ENCODE results near the gene SSBP3.
"Not testable (repeated sequence)": the region's sequence is repeated elsewhere in the genome, so short reads cannot be mapped to it uniquely, and the experiment has no call there.

Gene SSBP3

DNA sequence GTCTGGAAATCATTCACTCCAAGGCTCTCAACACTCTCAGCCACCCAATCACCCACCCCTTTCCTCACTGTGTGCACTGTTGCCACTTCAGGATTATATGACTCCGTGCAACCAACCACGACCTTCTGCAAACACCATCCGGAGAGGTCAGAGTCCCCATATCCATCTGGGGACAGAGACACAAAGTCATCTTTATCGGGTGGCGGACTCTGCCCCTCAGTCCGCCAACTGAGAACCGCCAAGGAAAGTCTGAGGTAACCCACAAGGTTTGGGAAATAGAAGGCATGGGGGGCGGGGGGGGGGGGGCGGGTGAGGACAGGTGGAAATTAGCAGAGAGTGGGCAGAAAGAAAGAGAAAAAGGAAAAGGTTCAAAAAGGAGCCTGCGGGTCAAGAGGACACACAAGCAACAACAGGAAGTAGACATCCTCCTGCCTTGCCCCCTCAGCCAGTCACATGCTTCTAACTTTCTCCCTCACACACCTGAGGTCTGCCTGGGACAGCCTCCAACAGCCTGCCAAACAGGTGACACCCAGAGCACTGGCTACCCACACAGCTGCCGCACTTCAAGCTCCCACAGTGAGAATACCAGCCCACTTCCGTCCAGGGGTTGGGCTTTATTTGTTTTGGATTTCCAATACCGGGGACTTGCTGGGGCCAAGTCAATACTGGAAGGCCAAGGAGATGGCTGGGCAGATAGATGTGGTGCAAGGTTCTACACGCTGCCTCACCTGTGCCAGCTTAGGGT, 58.1 kb downstream of the SSBP3 start:
- no peak for DNase-seq

DNA sequence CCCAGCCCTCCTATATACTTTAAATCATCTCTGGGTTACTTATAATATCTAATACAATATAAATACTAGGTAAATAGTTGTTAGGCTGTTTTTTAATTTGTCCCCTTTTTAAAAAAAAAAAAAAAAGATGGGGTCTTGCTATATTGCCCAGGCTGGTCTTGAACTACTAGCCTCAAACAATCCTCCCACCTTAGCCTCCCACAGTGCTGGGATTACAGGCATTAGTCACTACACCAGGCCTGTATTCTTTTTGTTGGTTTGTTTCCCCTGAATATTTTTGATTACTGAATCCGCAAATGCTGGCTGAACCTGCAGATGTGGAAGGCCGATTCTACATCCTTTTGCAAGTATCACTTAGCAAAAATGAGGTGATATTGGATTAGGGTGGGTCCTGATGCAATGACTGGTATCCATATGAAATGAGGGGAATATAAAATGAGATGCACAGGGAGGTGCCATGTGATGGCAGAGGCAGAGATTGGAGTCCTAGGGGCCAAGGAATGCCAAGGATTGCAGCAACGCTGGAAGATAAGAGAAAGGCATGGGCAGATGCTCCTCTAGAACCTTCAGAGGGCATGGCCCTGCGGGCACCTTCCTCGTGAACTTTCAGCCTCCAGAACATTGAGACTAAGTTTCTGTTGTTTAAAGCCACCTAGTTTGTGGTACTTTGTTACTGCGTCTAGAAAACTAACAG, 58.8 kb downstream of the SSBP3 start:
- no peak for DNase-seq

DNA sequence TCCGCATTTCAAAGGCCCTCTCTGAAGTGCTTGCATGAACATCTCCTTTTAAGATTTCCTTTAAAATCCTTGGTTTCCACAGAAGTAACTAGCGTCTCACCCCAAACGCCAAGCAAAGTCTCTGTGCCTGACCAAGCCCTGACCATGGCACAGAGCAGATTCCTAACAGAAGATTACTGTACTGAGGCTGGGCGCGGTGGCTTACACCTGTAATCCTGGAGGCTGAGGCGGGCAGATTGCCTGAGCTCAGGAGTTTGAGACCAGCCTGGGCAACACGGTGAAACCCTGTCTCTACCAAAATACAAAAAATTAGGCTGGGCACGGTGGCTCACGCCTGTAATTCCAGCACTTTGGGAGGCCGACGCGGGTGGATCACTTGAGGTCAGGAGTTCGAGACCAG, 60.6 kb downstream of the SSBP3 start:
- DNase-seq: not testable (repeated sequence)

DNA sequence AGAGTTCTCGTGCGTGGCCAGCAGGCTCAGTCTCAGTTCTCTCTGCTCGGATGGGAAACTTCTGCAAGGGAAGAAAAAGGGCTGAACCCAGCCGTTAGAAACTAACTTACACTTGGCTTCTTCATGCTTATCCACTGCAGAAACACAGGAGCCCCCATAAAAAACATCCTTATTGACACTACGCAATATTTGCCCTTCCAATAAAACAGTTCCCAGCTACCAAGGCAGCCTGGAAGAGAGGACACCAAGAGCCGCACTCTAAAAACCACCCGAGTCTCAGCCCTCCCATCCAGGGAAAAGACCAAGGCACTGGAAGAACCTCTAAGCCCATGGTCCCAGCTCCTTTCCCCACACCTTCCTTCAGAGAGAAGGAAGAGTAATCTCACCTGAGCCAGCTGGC, 61.1 kb downstream of the SSBP3 start:
- DNase-seq: no peak

DNA sequence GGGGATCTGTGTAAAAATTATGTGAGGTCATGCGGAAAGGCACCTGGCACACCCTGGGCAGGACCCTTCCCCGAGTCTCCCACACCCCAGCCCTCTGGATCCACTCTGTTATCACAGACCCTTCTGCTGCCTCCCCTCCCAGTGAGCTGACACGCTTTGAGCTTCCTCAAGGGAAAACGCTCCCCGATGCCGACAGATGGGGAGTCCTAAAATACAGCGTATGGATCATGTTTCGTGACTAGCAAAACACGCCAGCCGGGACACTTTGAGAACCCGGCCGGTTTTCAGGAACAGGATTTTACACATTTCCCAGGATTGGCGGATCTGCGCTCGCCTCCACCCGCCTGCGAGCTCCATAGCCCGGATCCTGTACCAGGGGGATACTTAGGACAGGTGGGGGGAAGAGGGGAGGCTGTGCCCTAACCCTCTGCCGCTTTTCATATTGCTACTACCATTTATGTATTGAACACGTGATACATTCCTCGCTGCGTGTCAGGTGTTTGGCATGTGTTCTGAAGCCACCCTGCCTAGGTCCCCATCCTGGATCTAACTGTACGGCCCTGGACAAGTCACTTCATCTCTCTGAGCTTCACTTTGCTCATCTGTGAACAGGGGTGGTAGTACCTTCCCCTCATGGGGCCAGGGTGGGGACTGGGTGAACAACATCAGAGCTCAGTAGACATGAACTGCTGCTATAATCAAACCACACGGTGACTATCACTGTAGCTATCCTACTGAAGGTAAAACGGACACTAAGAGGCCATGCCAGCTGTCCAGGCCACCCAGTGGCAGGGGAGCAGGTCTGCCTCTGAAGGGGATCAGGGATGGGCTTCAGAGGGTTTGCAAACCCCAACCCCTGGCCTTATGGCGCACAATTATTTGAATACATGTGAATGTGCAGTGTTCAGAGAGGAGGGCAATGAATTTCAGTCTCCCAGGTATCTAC, 63.2 kb downstream of the SSBP3 start:
- DNase-seq: no peak

DNA sequence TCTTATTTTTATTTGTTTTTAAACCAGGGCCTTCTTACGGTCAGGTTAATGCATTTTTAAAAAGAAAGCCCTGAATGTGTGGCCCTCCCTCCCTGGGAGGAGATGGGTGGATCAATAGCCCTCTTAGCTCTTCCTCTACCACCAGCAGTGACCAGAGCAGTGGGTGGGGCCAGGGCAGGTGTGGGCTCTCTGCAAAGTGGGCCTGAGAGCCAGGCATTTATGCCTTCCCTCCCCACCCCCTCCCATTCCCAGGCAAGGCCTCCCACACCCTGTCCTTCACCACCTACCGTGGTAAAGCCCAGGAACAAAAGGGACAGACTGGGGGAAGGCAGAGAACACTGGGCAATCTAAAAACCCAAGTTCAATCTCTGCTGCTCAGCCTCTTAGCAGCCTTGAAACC, 63.9 kb downstream of the SSBP3 start:
- no peak for DNase-seq

DNA sequence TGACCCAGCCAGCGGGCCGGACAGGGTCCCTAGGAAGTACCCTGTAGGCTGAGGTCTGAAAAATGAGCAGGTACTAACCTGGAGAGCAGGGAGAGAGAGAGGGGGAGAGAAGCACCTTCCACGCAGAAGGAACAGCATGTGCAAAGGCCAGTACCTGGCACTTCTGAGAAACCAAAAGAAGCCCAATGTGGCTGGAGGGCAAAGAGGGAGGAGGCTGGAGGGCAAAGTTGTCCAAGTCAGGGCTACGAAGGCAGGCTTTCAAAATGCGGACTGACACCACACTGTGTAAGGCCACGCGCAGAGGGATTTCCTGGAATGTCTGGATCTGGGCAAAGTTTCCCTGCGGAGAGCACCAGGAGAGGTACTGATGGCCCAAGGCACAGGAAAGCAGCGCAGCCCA, 64.4 kb downstream of the SSBP3 start:
- DNase-seq: no peak

DNA sequence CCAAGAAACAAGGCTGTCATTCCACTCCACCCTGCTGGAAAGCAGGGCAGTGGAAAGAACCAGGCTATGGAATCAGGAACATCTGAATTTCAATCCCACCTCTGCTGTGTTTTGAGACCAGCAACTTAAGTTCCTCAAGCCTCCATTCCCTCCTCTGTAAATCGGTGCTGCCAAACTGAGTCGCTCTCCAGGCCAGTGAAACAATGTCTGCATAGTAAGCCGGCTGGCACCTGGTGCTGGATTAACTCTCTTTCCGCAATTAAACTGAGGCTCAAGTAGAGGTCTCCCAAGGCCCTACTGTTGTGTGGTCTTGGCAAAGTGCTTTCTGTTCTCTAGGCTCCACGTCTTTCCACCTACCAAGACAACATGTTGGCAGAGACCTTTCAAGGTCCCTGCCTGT, 65.3 kb downstream of the SSBP3 start:
- DNase-seq: no peak

DNA sequence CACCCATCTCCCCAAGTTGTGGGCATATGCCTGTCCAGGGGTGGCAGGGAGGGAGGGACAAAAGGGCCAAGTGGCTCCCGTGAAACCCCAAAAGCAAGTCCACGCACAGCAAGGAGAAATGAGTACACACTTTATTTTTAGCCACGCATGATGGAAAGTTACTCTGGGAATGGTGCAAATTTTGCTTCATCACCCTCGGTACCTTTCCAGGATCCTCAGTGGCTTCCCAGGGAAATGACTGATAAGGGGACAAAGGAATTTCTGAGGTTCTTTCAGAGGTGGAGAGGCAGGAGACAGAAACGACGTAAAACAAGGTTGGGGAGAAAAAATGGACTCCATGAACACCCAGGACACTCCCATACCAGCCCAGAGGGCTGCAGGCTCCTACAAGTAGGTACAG, 65.8 kb downstream of the SSBP3 start:
- DNase-seq: no peak

DNA sequence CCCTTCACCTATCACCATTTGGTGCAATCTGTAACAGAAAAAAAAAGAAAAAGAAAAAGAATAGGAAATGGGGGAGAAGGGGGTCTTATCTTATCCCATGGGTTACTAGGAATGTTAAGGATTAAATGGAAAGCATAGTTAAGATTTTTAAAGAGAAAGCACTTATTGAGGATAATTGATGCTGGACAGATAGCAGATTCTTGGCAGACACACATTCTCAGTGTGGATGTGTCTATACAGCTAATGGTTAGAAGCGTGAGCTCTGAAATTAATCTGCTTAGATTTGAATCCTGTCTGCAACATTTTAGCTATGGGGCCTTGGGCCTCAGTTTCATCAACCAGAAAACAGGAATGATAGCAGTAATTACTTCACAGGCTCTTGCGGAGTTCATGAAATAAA, 67.1 kb downstream of the SSBP3 start:
- no peak for DNase-seq

DNA sequence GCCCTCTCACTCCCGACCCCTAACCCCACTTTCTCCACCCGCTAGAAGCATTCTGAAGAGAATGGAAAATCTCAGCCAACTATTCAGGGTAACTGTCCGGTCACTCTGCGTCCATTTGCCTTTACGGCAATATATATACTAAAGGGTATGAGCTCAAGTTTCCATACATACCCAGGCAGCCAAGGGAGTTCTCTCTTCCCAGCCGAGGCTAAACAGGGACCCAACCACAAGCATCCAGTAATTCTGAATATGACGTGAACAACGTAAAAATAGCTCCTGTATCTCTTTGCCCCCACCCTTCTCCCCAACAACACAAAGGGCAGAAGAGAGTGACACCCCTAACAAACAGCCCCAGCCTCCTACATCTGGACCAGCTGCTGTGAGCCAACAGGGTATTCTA, 67.7 kb downstream of the SSBP3 start:
- no peak for DNase-seq

DNA sequence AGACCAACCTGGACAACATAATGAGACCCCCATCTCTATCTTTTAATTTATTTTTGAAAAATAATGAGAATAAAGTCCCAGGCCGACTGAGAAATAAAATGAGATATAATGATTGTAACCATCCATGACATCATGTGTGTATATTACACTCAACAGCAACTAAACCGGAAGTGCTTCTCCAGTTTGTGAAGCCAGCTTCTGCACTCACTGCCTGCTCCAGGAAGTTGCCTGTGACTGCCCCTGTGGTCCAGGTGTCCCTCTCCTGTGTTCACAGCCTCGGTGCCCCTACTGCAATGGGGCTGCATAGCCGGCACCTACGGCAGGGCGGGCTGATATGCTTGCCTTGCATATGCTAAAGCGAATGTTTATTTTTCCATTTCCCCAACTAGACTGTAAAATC, 68.3 kb downstream of the SSBP3 start:
- no peak for DNase-seq

DNA sequence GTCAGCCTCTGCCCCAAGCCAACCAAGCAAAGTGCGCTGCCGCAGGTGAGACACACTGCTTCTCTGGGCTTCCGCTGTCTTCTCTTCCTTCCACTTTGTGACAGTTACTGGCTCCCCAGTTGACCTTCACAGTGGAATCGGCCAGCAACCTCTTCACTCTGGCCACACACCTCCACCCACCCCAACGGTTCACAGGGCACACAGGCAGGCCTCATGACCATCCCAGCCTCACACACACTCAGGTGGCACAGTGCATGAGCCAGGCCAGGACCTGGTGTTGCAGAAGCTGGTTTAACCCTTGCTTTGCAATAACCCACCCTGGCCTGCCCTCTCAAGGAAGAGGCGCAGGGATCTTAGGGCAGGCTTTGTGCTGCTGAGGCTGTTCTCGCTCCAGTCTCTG, 69.2 kb downstream of the SSBP3 start:
- no peak for DNase-seq

DNA sequence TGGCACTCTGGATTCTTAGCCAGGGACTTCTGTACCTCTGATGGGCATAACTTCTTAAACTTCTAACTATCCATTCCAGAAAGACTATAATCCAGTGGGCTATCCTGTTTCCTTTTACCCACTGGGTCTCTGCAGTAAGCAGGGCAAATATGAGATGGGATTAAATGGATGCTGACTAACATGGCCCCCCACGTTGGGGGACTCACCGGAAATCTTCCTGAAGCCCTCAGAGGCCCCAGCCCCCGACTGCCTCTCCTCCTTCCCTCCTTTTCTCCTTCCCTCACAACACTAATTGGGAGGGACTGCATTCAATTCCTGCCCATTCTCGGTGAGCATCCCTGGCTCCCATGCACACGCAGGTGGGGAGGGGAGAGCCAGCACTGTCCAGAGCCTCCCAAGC, 70.1 kb downstream of the SSBP3 start:
- DNase-seq: no peak

DNA sequence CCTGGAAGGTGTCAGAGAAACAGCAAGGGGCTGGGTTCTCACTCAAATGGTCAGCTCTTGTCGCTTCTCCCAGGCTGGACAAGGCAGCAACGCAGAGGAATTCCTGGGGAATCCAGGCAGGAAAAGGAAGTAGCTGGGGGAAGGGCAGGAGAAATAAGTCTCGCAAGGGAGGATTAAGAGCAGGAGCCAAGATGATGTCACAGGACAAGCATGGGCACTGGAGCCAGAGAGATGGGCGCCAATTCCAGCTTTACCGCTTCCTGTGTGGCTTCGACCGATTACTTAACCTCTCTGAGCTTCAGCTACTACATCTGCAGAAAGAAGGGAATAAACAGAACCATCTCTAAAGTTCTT, 70.5 kb downstream of the SSBP3 start:
- no peak for DNase-seq

DNA sequence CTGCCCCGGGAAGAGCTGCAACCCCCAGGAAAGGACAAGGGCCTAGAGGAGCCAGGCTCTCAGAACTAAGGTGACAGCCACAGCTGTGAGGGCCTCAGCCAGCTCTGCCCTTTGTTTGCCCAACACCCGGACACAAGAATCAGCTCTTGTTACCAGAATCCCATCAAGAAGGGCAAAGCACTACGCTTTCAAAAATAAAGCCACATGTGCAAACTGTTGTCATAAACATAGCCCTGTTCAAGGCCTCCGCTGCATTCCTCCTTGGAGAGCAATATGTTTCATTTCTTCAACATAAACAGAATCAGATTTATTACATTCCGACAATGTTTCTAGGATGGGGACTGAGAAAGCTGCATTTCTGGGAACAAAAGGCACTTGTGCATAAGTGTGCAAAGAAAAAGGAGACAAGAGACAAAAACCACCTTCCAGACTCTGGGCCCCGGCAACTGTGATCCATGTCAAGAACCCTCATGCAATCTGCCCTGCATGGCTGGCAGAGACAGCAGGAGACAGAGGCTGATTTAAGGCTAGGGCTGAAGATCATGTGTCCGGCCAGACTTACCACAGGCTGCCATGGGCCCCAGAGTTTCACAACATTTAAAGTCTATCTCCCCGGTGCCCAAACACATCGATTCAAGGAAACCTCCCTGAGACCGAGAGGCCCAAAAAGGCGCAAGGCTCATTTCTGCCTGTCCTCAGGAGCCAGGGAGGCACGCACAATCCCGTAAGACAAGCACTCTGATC, 71.0 kb downstream of the SSBP3 start:
- DNase-seq: no peak

DNA sequence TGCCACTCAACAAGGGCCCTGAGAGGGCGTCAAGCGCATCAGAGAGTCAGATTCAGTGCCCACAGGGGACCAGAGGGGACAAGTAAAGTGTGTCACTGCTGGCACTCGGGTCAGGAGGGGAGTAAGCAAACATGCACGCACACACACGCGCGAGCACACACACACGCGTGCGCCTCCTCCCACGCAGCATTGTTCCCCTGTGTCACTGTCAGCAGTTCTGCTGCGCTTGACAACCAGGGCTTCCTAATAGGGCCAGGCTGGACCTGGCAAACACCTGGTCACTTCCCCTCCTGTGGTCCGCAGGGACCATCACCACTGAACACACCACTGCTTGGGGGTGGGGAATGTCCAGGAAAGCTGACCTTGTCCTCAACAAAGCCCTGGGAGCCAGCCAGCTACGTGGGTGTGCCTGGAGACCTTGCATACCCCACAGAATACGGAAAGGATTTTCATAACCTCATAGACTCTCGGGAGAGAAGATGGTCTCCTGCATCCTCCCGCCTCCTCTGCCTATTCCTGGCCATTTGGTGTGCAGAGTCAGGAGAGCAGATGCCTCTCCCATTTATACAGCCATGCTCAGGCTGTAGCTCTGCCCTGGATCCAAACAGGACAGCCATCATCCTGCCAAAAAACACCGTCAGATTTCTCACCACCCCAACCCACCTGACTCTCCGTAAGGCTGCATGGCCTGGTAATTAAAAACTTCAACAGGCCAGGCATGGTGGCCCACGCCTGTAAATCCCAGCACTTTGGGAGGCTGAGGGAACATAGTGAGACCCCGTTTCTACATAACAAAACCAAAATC, 73.2 kb downstream of the SSBP3 start:
- no peak for DNase-seq

DNA sequence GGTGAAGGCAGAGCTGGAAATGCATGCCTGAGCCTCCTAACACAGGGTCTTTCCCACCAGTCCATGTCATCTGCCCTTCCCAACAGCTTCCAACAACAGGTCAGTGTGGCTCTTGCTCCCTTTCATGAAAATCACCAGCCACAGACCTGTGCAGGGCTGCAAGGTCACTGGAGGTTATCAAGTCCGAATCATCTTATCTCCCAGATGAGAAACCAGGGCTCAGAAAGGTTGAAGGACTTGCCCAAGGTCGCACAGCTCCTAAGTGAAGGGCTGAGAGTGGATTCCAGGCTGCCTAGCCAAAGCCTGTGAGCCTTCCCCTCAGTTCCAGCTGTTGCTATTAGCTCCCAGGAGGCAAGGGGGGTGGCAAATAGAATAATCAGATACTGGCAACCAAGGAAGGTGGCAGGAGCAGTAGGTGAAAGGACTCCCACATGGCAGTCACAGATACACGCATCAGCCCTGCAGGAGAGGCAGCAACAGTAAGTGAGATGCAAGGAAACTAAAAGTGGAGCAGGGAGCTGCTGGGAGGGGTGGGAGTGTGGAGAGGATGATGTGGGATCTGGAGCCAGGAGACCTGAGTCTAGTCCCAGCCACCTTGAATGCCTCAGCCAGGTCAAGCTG, 74.2 kb downstream of the SSBP3 start:
- DNase-seq: no peak

DNA sequence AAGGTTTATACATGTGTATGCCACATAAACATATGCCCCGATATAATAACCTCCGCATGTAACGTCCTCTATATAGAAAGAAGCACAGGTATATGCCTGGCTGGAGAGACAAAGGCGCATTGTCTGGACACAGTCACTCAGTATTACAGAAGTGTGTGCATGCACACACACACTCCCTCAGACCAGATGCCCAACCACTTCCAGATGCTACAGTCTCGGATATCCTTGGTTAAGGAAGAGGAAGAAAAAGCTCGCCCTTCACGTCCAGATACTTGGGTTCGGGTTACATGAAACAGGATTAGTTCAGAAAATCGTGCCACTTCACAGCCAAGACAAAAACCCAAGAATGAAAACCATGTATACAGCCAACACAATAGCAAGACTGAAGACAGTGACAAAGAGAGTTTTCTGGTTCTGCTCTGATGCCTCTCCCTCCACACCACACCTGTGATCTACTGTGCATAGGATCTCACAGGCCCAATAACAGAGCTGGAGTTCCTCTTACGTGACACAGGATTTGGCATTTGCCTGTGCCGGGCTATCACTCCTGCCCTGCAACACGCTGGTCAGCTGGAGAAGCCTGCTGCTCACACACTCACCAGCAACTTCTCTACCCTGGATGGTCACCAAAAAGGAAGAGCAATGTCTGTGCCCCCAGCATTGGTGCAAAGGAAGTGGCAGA, 75.0 kb downstream of the SSBP3 start:
- DNase-seq: no peak

DNA sequence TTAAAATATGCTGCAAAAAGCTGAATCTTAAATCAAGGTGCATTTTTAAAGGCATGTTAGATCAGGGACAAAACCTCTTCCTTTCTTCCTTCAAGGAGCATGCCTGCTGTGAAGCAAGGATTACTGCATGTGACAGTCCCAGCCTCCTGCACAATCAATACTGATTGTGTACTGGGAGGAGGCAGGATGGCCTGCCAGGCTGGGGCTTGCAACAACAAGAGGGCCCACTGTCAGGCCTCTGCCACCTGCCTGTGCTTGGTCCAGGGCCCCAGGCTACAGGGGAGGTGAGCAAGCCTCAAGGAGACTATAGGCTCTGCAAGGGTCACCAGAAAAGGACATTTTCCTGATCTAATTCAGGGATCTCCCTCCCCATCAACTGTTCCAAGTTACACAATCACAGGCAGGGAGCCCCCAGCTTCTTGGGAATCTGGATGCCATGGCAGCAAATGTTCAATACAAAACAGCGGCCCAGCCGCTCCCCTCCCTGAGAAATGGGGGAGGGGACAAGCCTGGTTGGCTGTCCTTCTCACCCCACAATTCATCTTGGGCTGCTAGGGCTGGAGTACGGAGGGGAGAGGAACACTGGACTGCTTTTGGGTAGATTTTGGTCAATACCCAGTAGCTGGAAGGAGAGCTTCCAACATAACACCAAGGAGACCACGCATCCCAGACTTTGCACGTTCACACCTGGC, 76.7 kb downstream of the SSBP3 start:
- DNase-seq: no peak
